ENCODE results near the gene FBXO9. TPM values are rescaled to one million over a fixed set of nuclear protein-coding genes. Genes with fewer than 3 reads are reported as not detected.

FBXO9 gene
- total RNA-seq, 2 donors from 2014 or later = 49.6 to 65.3 TPM

DNA sequence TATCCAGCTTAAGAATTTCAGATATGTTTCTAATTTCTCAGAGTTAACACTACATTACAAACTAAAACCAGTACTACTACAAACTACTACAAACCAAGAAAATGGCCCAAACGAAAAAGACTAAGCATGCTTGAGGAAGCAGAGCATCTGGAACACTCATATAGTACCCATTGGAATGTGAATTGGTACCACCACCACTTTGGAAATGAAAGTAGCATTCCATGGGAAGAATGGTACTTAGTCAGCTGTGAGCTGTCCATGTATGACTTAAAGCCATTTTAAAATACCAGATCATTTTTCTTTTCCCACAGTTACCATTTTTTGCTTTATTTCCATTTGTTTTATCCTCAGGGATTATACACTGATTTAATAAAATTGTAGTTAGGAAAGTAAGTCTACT is 30.5 kb downstream of the FBXO9 start:
- Mint-ChIP-seq H3K36me3 (ENCODE audit: low read depth) (peaks cover 68% of the 10 kb centered on the region), H3K27me3 (ENCODE audit: insufficient read depth) (no peaks in the 10 kb centered on the region), H3K4me1 (no peaks in the 10 kb centered on the region), H3K27ac (no peak overlapping the region), H3K9me3 (no peaks in the 10 kb centered on the region), H3K4me3 (no peak overlapping the region)
- no peak for DNase-seq
- Histone ChIP-seq H3K36me3 (ENCODE audit: control insufficient read depth, insufficient read depth, low read length) (peaks cover 77% of the 10 kb centered on the region), H3K27ac (ENCODE audit: low read depth, low read length) (no peak overlapping the region), H3K9me3 (ENCODE audit: control insufficient read depth, low read length) (no peaks in the 10 kb centered on the region), H3K4me3 (ENCODE audit: low read length) (no peak overlapping the region), H3K4me1 (ENCODE audit: control insufficient read depth, insufficient read depth, low read length) (no peaks in the 10 kb centered on the region), H3K9ac (ENCODE audit: extremely low read depth, low read length, poor library complexity, severe bottlenecking) (no peak overlapping the region), H3K27me3 (ENCODE audit: control insufficient read depth, insufficient read depth, low read length, poor library complexity, severe bottlenecking) (no peaks in the 10 kb centered on the region)
- WGBS, 2 experiments (ENCODE audit: insufficient coverage in 1 of 2, insufficient read length in 1 of 2) = 88 to 89% methylated on average over 1 of the region's 1 CpG
- TF ChIP-seq, protein P1, sequence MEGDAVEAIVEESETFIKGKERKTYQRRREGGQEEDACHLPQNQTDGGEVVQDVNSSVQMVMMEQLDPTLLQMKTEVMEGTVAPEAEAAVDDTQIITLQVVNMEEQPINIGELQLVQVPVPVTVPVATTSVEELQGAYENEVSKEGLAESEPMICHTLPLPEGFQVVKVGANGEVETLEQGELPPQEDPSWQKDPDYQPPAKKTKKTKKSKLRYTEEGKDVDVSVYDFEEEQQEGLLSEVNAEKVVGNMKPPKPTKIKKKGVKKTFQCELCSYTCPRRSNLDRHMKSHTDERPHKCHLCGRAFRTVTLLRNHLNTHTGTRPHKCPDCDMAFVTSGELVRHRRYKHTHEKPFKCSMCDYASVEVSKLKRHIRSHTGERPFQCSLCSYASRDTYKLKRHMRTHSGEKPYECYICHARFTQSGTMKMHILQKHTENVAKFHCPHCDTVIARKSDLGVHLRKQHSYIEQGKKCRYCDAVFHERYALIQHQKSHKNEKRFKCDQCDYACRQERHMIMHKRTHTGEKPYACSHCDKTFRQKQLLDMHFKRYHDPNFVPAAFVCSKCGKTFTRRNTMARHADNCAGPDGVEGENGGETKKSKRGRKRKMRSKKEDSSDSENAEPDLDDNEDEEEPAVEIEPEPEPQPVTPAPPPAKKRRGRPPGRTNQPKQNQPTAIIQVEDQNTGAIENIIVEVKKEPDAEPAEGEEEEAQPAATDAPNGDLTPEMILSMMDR (conservative IDR thresholded peaks at IDR 0.05) = no peak

DNA sequence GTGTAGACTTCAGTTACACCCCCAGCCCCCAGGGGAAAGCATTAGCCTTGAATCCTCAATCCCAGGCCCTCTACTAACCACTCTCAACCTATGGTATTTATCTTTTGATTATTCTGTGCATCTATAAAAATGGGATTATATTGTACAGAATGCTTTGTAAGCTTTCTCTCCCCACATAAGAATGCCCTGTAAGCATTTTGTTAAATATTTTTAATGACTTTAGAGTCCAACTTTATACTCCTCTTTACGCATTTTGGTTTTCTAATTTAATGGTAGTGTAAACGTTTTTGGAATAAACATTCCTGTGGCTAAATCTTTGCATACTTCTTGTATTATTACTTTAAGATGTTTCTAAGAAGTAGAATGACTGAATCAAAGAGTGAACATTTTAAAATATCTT is 35.4 kb downstream of the FBXO9 start:
- Histone ChIP-seq H3K9me3 (ENCODE audit: control insufficient read depth, low read length) (no peaks in the 10 kb centered on the region), H3K36me3 (ENCODE audit: control insufficient read depth, insufficient read depth, low read length) (peaks cover 43% of the 10 kb centered on the region), H3K4me1 (ENCODE audit: control insufficient read depth, insufficient read depth, low read length) (no peaks in the 10 kb centered on the region), H3K27me3 (ENCODE audit: control insufficient read depth, insufficient read depth, low read length, poor library complexity, severe bottlenecking) (no peaks in the 10 kb centered on the region), H3K4me3 (ENCODE audit: low read length) (no peak overlapping the region), H3K27ac (ENCODE audit: low read depth, low read length) (no peak overlapping the region), H3K9ac (ENCODE audit: extremely low read depth, low read length, poor library complexity, severe bottlenecking) (no peak overlapping the region)
- TF ChIP-seq, protein P1 (conservative IDR thresholded peaks at IDR 0.05) = no peak
- Mint-ChIP-seq H3K9me3 (no peaks in the 10 kb centered on the region), H3K27ac (no peak overlapping the region), H3K4me3 (no peak overlapping the region), H3K36me3 (ENCODE audit: low read depth) (peaks cover 42% of the 10 kb centered on the region), H3K27me3 (ENCODE audit: insufficient read depth) (no peaks in the 10 kb centered on the region), H3K4me1 (no peaks in the 10 kb centered on the region)
- WGBS, 2 experiments (ENCODE audit: insufficient coverage in 1 of 2, insufficient read length in 1 of 2) = 0% methylated on average over 1 of the region's 2 CpGs; no CpG with 5 or more reads in 1 of the 2 experiments
- DNase-seq = no peak

DNA sequence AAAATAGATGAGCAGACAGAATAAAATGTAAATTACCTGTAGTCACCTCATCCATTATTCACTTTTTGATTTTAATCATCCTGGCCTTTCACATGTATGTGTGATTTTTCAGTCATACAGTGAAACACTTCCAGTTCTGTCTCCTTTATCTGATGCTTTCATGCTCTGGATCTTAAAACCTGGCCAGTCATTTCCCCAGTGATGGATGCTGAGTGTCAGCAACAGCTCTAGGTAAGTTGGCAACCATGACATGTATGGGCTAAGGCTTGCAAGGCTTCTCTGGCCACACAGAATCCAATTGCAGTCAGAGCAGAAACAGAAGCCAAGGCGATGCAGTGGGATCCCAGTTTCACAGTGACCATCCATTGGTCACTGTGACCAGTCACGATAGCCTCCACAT is 35.8 kb downstream of the FBXO9 start:
- H3K9me3 ChIP-seq (ENCODE audit: control insufficient read depth, low read length) = no peaks in the 10 kb centered on the region
- WGBS, 2 experiments (ENCODE audit: insufficient coverage in 1 of 2, insufficient read length in 1 of 2) = 95 to 100% methylated on average over 1 to 2 of the region's 2 CpGs
- H3K4me3 Mint-ChIP-seq = no peak overlapping the region
- H3K27ac Mint-ChIP-seq = no peak overlapping the region
- no peaks in the 10 kb centered on the region for H3K9me3 Mint-ChIP-seq
- no peaks in the 10 kb centered on the region for H3K27me3 Mint-ChIP-seq (ENCODE audit: insufficient read depth)
- no peak overlapping the region for H3K27ac ChIP-seq (ENCODE audit: low read depth, low read length)
- TF ChIP-seq, protein P1 (conservative IDR thresholded peaks at IDR 0.05) = no peak
- H3K36me3 Mint-ChIP-seq (ENCODE audit: low read depth) = peaks cover 37% of the 10 kb centered on the region
- H3K27me3 ChIP-seq (ENCODE audit: control insufficient read depth, insufficient read depth, low read length, poor library complexity, severe bottlenecking) = no peaks in the 10 kb centered on the region
- no peak overlapping the region for H3K9ac ChIP-seq (ENCODE audit: extremely low read depth, low read length, poor library complexity, severe bottlenecking)
- H3K4me3 ChIP-seq (ENCODE audit: low read length) = no peak overlapping the region
- H3K4me1 Mint-ChIP-seq = no peaks in the 10 kb centered on the region
- DNase-seq = no peak
- H3K36me3 ChIP-seq (ENCODE audit: control insufficient read depth, insufficient read depth, low read length) = peaks cover 39% of the 10 kb centered on the region
- no peaks in the 10 kb centered on the region for H3K4me1 ChIP-seq (ENCODE audit: control insufficient read depth, insufficient read depth, low read length)
